Activated CD8-positive, alpha-beta memory T cell treated with anti-CD3 and anti-CD28 coated beads for 1 hour (primary cell): ENCODE measurements around the gene SMYD3.

Source experiments
- DNase-seq, 2 donors: peaks; one replicate each; pipeline ENCODE4 v3.0.0-alpha.2; 2020; ENCODE audit warnings: low read depth in 1 of 2; ENCODE audit errors: extremely low read depth in 1 of 2

Gene SMYD3

DNA sequence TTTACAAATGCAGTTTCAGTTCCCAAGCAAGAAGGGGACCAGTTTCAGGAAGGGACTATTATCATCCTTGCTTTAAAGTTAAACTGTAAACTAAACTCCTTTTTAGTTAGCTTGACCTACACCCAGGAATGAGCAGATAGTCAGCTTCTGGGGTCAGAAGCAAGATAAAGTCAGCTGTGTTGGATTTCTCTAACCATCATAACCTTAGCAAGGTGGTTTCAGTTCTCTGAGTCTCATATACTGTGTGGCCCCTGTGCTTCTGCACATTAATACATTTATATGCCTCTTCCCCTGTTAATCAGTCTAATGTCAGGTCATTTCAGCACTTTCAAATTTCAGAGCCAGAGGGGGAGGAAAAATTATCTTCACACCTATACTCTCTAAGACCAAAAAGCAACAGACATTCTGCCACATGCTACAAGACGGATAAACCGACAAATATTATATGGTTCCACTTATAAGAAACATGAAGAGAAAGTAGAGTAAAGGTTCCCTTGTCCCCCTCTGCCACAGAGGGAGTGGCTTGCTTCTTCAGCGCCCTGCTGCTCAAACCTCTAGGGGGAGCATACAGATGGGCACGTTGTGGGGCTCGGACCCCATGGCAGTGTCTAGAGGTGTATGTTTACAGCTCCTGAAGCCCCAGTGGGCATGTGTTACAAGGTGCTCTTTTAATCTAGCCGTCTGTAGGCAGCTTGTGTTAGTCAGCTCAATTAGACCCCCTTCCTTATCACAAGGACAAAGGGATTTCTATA, 89.1 kb downstream of the SMYD3 start:
- no peak for DNase-seq

DNA sequence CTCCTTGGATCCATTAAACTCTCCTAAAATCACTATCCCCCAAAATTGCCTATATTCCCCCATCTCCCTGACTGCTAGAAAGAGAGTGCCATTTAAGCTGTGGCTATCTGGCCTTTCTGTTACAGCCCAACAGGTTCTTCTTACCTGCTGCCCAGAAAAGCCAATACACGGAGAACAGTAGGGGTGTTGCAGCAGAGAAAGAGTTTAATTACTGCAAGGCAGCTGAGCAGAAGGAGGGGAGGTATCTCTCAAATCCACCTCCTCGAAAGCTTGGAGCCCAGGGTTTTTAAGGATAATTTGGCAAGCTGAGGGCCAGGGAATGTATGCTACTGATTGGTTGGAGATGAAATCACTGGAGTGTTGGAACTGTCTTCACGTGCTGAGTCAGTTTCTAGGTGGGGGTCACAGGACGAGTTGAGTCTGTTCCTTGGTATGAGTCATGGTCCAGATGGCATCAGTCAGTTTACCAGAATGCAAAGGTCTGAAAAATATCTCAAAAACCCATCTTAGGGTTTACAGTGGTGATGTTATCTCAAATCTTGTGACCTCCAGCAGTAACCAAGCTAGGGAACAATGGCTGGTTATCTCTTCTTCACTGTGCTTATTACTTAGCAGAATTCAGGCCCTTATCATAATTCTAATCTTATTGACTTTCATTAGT, 89.8 kb downstream of the SMYD3 start:
- DNase-seq: no peak

DNA sequence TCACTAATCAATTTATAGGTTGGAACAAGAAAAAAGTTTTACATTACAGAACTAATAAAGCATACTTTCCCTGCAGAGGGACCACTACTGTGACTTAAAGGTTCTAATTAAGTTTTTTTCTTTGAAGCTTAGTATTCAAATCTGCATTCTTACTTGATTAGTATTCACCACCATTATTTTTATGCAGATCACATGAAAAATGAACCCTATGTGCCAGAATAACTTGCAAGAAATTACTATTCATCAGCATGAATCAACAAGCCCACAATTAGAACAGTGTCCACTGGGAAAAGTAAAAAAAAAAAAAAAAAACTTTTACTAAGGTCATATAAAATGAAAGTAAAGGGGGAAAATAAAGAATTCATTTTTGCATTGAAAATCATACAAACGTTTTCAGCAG, 90.8 kb downstream of the SMYD3 start:
- DNase-seq: no peak

DNA sequence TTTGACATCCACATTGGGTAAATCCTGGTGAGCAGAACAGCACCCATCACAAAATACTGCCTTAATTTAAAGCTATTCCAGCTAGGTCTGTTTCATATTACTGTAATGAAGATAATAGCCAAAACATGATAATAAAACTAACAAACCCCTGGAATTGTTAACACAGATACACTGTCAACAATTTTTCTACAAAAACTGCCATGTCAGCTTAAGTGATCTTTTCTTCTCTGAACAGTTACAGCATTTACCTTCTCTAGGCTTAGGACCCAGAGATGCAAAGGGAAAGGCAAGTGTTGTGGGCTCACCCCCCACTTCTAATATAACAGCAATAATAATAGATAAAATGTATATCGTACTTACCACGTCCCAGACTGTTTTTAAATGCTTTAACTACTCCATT, 92.1 kb downstream of the SMYD3 start:
- DNase-seq: no peak

DNA sequence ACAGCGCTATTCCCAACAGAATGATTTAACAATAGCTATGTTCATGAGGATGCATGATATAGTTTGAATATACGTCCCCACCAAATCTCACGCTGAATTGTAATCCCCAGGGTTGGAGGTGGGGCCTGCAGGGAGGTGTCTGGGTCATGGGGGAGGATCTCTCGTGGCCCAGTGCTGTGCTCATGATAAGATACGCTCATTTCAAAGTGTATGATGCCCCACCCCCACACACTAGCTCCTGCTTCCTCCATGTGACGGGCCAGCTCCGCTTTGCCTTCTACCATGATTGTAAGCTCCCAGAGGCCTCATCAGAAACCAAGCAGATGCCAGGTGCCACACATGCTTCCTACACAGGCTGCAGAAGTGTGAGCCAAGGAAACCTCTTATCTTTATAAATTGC, 93.6 kb downstream of the SMYD3 start:
- DNase-seq: no peak

DNA sequence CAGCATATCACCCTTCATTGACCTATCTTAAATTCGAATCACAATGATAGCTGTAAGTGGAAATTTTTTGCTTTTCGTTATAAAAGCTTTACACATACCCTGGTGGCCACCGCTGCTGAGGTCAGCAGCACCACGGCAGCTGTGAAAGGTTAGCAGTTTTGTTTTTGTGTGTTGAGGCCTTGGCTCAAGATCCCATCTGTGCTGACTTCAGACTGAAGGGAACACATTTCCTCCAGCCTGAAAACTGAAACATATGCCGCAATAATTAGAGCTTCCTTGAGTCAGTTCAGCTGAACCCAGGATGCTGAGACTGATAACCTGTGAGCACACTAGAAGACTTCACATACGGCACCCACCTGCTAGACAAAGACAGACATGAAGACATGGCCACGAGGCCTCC, 103.0 kb downstream of the SMYD3 start:
- DNase-seq: no peak

DNA sequence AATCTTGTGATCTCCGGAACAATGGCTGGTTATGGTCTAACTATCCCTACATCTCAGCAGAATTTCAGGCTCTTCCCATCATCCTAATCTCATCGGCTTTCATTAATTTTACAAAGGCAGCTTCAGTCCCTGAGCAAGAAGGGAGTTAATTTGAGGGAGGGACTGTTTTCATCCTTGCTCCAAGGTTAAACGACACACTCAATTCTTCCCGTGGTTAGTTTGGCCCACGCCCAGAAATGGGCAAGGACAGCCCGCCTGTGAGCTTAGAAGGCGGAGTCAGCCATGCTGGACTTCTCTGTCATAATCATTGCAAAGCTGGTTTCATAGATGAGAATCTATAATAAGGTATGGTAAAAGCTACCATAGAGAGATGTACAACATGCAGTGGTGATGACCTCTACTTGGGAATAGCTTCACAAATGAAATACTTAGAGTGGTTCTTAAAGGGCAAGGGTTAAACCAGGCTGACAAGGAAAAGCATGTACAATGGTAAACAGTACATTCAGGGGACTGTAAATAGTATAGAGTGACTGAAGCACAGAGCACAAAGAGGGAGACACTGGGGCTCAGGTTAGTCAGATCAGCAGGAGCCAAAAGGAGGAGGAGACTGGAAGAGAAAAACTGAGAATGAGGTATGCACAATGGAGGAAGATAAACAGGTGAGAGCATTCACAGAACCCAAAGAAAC, 108.8 kb downstream of the SMYD3 start:
- no peak for DNase-seq

DNA sequence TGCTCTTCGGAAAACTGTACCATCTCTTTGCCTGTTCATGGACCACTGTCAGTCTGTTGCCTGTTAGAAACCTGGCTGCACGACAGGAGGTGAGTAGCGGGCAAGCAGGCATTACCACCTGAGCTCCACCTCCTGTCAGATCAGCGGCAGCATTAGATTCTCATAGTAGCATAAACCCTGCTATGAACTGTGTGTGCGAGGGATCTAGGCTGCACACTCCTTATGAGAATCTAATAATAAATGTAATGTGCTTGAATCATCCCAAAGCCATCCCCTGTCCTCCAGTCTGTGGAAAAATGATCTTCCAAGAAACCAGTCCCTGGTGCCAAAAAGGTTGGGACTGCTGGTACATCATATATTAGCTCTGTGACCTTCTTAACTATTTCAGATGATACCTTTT, 110.0 kb downstream of the SMYD3 start:
- DNase-seq: no peak

DNA sequence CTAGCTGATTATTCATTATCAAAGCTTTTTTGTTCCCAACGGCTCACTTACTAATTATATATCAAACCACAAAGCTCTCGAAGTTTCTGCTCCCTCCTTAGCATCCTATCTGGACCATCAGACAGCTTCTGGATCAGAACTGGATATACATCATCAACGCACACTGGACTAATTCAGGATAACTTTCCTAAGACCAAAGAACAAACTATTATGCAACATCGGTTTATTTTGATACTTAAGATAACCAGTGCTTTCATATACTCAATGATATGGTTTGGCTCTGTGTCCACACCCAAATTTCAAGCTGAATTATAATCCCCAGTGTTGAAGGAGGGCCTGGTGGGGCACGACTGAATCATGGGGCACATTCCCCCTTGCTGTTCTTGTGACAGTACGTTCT, 110.8 kb downstream of the SMYD3 start:
- no peak for DNase-seq

DNA sequence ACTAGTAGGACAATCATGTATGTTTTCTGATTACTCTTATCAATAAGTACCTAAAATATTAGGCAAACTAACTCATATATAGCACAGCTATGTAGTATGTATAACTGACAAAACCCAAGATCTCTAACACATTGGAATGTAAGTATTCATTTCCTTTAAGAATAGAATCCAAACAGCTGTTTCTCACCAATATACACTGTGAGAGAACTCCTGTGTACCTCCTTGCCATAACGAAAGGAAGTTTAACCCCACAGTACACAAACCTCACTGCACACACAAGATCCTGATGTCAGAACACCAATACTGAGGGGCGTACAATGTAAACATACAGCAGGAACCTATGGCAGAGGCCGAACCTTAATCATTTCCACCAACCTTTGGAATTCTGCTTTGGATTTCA, 113.0 kb downstream of the SMYD3 start:
- no peak for DNase-seq

DNA sequence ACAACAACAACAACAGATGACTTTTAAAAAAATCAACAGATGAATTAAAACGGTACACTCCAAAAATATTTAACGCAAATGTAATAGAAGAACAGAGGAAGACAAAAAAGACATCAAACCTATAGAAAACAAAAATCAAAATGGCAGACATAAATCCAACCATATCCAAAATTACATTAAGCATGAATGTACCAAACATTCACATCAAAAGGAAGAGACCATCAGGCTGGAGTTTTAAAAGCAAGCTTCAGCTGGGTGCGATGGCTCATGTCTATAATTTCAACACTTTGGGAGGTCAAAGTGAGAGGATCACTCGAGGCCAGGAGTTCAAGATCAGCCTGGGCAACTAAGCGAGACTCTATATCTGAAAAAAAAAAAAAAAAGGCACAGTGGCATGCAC, 116.2 kb downstream of the SMYD3 start:
- no peak for DNase-seq

DNA sequence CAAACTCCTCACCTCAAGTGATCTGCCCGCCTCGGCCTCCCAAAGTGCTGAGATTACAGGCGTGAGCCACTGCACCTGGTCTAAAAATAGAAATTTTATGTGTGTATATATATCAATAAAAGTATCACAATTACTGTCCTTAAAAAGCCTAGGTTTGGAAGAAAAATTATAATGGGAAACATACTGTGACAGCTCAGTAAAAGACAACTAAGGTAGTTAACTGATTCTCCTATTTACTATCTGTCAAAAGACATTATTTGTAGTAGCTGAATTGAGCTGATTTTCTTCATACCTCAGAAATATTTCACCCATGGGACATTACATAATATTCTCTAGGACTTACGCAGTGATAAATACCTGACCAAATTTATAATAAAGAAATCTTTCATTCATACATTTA, 122.5 kb downstream of the SMYD3 start:
- no peak for DNase-seq

DNA sequence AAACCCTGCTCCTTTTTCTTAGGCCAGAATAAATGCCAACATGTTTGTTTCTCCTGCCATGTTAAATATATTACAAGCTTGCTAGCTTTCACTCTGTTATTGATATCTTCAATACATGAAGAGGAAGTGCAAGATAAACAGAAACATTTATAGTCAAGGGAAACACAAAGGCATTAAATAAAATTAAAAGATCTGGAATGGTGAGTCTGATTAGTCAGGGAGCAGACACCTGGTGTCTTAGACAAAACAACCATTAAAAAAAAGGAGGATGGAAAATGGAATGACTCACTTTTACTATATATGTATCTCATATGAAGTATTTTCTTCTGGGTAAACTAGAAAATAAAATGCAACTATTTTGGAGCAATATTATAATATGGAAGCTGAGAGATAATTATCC, 123.3 kb downstream of the SMYD3 start:
- no peak for DNase-seq

DNA sequence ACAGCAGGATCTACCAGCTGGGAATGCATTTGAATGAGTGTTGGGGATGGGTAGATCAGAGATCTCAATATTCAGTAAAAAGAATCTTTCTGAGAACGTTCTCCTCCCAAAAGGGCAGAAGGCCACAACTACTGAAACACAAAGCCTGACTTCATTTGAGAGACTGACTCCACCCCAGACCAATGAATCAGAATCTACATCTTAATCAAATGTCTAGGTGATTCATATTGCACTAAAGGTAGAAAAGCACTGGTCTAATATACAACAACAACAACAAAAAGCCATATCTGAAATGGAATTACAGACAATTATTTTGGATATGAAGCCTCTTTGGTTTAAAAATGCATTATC, 123.9 kb downstream of the SMYD3 start:
- no peak for DNase-seq

DNA sequence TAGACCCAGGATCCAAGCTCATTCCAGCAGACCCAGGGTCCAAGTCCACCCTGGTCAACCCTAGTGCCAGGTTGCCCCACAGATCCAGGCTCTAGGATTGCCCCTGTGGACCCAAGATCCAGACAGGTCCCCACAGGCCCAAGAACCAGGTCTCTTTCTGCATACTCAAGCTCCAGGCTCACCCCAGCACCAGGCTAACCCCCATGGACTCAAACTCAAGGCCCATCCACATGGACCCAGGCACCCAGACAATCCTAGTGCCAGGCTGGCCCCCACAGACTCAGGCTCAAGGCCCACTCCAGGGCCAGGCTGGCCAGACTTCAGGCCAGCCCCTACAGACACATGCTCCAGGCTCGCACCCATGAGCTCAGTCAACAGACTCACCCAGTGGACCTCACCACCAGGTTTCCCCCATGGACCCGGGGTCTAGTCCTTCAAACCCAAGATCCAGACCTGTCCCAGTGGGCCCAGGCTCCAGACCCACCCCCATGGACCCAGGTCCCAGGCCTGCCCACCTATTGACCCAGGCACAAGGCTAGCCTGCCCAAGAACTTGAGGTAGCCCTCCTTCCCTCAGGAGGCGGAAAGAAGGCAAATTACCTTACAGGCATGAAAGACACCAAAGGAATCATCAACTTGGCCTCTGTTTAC, 124.4 kb downstream of the SMYD3 start:
- DNase-seq: no peak

DNA sequence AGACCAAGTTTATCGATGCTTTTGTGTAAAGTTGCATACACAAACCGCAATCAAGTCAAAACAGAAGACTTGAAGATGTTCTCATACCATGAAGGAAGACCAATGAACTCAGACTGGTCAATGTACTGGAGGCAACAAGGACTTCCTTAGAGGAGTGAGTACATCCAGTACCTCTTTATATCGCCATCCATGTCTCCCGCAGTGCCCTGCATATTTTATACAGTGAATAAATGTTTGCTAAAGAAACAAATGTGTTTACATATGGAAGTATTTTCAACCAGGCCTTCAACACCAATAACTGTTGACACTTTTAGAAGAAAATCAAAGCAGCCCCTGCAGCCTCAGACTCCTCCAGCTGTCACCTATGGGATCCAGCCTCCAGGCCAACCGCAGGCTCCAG, 125.6 kb downstream of the SMYD3 start:
- no peak for DNase-seq

DNA sequence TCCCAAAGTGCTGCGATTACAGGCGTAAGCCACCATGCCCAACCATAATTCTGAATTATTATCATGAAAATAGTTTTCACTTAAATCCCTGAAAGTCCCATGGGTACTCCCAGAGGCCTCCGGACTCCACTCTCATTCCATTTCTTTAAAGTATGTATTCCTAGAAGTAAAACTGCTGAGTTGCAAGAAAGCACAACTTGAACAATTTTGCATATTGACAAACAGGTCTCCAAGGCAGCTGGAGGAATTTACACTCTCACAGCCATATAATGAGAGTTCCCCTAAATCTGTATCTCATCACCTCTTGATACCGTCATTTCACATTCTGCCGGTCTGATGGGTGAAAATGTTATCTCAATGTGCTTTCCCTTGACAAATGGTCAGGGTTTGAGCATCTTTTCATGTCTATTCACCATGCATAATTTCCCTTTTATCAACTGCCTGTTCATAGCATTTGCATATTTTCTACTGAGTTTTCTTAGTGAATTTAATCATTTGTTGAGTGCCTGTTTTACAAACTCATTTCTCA, 129.4 kb downstream of the SMYD3 start:
- no peak for DNase-seq

DNA sequence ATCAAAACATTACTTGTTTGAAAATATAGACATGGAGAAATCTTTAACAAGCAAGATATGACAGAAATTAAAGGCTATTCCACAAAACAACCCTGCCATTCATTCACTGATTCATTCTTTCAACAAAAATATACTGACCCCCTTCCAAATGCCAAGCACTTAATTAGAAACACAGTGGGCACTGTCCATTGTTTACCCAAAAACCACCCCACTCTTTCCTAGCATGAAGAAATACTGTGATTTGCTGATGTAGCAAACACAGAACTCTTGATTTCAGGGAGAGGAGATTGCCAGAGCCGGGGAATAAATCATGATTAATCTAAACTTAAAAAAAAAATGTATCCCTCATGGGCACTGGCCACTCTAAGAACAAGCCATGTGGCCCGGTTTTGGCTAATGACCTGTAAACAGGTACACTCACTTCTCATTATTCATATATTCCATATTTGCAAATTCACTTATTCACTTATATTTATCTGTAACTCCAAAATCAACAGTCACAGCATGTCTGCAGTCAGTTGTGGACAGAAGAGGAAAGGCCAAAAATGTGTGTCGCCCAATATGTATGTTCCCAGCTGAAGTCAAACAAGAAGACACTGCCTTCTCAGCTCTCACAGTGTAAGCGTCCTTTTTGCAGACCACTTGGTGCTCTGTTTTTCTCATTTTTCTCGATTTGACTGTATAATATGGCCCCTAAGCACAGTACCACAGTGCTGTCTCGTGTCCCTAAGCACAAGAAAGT, 133.1 kb downstream of the SMYD3 start:
- DNase-seq: no peak

DNA sequence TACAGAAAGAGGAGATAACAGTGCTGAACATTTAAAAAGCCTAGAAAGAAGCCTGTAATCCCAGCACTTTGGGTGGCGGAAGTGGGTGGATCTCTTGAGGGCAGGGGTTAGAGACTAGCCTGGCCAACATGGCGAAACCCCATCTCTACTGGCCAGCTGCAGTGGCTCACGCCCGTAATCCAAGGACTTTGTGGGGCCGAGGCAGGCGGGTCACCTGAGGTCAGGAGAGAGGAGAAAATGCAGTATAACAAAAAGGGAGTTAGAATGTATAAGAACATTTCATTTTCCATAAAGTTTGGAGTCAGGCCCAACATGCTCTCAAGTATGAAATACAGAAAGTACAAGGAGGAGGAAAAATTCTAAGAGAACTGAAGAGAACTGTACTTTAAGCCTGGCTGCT, 134.5 kb downstream of the SMYD3 start:
- no peak for DNase-seq

DNA sequence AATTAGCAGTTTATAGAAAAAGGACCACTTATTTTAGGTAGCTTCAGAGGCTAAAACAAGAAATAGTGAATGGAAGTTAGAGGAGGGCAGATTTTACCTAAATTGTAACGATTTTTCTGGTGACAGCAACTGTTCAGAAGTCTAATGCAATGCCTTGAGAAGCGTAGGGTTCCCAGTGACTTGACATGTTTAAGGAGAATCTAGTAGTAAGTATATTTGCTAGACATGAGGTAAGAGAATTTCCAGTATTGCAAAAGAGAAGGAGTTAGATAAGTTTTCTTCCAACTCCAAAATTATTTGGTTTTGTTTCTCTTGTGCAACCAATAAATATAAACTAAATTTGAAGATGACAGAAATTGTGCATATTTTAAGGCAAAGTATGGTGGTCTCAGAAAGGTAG, 140.0 kb downstream of the SMYD3 start:
- DNase-seq: no peak

DNA sequence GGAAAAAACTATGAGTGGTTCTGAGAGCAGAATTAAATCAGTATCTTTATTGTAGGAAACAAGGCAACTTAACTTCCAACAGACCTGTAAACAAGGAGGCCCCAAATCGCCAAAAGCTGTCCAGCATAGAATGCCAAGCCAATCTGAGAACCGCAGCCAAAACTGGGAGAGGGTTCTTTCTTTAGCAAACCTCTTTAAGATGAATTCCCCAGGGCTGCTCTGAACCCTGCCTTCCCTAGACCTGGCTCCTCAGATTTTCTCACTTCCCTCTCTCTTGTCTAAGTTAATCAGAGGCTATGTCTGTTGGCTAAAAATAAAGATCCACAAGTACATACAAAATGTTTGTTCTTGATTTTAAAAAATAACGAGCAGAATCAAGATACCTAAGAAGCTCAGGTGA, 141.4 kb downstream of the SMYD3 start:
- DNase-seq: no peak
